GM21390 (cell line): ENCODE data around the gene KLHL7.
"Not testable (repeated sequence)": the region's sequence is repeated elsewhere in the genome, so short reads cannot be mapped to it uniquely, and the experiment has no call there.

Source experiments
- ATAC-seq: cut with Tn5 transposase; IDR thresholded peaks from one replicate; pipeline ENCODE4 v1.9.1; 2021; ENCODE audit not compliant: unreplicated experiment

The KLHL7 gene

DNA sequence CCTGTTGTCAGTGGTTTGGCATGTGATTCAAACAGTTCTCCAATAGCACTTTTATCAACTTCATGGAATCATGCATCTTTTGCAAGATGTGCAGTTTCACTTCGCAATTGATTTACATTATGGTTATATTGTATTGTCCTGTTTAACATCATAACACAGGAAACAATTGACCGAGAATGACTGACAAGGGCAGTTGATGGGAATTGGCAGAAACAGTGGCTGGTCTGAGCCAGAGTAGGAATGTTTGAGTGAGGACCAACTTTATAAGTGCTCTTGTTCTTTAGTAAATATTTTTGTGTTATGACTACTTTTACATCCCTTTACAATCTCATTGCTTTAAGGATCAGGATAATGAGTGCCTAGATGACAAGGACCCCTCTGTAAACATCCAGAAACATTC, 2.2 kb downstream of the KLHL7 start:
- ATAC-seq, result no peak

DNA sequence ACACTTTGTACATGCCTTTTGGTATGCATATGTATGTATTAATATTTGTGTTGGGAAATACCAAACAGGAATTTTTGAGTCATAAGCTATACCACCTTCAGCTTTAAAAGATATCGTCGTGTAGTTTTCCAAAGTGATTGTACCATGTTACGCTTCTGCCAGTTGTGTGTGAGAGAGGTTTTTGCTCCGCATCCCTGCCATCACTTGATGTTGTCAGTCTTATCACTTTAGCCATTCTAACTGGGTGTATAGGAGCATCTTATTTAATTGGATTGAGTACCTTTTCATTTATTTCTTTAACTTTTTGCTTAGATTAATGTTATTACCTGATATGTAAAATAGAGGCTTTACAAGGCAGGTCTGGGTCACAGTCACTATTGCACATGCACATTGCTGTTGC, 3.4 kb downstream of the KLHL7 start:
- ATAC-seq, result no peak

DNA sequence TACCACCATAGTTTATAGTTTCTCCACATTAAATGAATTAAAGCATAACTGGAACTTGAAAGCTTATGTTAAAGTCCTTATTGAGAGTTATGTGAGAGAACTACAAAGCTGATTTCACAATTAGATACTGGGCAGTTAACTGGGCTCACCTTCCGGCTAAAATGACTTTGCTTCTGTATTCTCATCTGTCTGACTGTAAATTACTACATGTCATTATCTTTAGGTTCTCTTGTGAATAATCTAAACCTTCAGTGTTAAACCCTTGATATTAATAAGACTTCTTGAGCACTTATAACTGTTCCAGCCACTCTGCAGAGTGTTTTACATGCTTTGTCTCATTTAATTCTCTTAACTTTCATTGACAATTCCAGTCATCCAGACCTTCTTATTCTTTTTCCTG, 3.9 kb downstream of the KLHL7 start:
- ATAC-seq, result no peak

DNA sequence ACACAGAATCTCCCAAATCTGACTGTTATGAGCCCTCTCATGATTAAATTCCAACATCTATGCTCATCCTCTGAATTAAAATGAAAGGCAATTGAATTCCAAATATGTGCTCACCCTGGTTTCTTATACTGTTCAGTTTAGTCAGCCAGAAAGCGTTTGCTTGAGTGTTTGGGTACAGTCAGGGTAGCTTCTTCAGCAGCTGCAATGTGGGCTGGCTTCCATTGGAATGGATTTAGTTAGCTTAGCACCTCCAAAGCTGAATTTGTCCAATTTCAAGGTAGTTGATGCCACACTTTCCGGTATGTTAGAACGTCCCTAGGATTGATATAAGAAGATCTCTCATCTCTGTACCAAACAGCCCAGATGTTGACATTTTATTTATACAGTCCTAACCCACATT, 9.3 kb downstream of the KLHL7 start:
- ATAC-seq, result no peak

DNA sequence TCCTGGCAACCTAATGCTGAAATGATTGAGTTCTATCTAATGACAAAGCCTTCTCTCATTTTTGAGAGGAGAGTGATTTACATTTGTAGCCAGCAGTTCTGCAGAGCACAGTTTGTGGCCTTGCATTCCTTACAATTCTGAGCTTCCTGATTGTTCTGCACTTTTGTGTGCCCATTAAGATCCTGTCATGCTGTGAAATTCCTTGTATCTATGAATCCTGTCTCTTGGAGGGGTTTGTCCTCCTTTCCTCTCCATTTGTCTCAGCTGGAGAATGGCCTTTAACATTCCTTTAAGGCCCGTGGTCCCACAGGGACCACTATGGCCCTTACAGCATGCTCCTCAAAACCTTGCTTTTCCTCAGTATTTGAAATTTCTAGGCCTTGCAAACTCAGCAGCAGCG, 10.4 kb downstream of the KLHL7 start:
- no peak for ATAC-seq

DNA sequence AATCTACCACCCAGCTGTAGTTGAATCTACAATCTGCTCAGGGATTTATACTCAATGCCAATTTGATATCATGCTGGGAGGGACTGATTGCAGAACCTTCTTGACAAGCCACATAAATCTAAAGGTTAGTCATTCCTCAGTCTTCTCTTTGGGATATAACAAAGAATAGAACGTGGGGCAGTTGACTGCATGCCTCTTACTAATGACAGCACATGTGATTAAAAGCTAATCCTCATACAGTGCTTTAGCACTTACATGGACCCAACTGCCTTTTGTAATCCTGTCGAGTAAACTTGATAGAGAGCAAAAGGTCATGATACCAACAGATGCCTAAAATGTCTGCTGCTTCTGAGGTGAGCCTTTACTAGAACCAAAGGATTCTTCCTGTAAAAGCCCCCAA, 12.3 kb downstream of the KLHL7 start:
- ATAC-seq, result no peak

DNA sequence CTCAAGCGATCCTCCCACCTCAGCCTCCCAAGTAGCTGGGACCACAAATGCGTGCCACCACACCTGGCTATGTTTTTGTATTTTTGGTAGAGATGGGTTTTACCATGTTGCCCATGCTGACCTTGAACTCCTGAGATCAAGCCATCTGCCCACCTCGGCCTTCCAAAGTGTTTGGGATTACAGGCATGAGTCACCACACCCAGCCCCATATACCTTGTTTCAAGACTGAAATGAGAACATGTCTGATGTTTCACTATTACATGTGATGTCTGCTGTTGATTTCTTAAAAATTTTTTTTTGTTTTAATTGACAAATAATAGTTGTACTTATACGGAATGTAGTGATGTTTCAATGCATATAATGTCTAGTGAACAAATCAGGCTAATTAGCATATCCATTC, 14.5 kb downstream of the KLHL7 start:
- no peak for ATAC-seq

DNA sequence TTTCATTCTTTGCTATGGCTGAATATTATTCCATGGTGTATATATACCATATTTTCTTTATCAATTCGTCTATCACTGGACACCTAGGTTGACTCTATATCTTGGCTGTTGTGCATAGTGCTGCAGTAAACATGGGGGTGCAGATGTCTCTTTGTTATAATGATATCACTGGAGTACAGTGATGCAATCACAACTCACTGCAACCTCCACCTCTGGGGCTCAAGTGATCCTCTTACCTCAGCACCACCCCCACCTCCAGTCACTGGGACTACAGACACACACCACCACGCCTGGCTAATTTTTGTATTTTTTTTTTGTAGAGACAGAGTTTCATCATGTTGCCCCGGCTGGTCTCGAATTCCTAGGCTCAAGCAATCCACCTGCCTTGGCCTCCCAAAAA, 15.6 kb downstream of the KLHL7 start:
- no peak for ATAC-seq

DNA sequence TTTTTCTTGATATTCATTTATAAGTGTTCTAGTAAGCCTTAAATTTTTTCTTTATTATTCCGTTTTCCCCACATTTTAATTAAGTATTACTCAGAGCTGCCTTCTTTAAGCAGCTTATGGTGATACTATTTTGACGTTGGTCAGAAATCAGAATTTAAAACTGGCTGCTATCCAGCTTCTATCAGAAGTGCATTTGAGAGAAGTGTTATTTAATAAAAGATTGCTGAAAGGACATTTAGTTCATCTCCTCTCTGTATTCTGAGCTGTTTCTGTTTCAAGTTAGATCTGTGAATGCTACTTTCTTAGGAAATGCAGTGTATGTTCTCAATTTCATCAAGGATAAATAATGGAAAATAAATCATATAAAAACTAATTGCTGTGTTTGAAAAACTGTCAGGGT, 17.4 kb downstream of the KLHL7 start:
- no peak for ATAC-seq

DNA sequence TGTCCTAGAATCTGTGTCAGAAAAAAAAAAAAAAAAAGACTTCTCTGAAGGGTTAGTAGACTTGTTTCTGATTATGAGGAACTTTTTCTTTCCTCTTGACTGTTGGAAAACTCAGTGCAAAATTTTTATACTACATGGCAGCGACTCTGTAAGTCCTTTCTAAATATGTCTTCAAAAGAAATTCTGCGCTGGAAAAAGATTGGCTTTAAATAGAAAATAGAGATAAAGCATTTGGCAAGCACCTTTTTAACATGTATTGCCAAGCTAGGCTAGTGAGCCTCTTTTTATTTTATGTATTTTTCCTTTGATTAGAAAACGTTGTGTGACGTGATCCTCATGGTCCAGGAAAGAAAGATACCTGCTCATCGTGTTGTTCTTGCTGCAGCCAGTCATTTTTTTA, 17.9 kb downstream of the KLHL7 start:
- no peak for ATAC-seq

DNA sequence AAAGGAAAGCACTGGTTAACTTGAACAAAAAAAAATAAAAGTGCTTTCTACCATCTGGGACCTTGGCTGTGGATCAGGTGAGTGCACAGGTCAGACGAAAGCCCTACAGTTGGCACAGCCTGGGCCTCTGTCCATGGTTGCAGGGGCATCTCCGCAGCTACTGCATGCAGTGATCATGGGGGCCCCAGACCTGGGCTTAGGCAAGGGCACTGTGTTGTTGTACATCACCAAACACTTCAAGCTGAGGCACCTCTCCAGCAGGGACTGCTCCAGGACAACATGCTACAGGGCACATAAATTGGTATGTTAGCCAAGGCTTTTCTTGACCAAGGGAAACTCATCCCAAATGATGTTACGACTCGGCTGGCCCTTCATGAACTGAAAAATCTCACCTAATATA, 23.5 kb downstream of the KLHL7 start:
- ATAC-seq, result no peak

DNA sequence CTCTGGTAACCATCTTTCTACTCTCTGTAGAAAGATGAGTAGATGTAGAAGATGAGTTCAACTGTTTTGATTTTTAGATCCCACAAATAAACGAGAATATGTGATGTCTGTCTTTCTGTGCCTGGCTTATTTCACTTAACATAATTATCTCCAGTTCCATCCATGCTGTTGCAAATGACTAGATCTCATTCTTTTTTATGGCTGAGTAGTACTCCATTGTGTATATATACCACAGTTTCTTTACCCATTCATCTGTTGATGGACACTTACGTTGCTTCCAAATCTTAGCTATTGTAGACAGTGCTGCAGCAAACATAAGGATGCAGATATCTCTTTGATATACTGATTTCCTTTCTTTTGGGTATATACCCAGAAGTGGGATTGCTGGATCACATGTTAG, 26.2 kb downstream of the KLHL7 start:
- ATAC-seq, result not testable (repeated sequence)

DNA sequence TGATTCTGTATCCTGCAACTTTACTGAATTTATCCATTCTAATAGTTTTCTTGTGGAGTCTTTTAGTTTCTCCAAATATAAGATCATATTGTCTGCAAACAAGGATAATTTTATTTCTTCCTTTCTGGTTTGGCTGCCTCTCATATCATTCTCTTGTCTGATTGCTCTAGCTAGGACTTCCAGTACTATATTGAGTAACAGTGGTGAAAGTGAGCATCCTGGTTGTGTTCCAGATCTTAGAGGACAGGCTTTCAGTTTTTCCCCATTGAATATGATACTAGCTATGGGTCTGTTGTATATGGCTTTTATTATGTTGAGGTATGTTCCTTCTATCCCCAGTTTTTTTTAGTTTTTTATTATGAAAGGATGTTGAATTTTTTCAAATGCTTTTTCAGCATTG, 28.2 kb downstream of the KLHL7 start:
- ATAC-seq, result no peak

DNA sequence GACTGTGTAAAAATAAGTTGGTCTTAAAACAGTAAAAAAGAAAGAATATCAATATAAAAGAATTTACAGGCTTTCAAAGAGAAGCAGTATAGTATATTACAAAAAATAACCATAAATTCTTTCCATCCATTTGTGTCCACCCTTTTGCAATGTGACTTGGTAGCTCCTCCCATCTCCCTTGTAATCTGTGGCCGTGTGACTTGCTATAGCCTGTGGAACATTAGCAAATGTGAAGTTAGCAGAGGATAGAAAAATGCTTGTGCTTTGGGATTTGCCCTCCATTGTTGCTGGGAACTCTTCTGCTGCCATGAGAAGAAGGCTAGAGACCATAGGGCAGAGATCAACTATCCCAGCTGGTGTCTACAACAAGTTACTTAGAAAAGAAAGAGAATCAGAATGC, 30.2 kb downstream of the KLHL7 start:
- ATAC-seq, result no peak

DNA sequence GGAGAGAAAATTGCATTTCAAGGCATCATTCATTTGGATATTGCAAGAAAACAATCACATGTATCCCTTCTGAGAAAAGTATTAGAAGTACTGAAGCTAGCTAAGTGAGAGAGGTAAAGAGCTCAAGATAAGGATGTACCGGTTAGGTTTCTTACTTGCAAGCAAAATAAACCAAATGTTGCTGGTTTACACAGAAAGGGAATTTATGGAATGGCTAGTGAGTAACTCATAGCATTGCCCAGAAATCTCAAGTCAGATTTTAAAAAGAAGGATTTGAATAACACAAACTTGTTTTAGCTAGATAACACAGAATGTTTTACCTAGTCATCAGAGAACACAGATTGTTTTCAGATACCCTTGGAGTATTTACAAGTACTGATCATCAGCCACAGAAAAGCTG, 30.6 kb downstream of the KLHL7 start:
- ATAC-seq, result no peak

DNA sequence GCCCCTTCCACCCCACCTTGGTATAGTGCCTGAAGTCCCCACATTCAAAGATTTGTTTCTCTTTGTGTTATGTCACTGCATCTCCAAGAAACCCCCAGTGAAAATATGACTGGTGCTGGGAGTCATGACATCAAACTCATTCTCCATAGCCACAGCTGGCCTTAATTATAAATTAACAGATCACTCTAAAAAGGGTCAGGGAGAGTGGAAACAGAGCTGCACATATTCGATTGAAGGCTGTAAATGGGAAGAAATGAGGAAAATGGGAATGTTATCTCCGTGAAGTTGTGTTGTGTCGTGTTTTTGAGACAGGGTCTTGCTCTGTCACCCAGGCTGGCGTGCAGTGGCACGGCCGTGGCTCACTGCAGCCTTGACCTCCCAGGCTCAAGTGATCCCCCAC, 52.1 kb downstream of the KLHL7 start:
- ATAC-seq, result no peak

DNA sequence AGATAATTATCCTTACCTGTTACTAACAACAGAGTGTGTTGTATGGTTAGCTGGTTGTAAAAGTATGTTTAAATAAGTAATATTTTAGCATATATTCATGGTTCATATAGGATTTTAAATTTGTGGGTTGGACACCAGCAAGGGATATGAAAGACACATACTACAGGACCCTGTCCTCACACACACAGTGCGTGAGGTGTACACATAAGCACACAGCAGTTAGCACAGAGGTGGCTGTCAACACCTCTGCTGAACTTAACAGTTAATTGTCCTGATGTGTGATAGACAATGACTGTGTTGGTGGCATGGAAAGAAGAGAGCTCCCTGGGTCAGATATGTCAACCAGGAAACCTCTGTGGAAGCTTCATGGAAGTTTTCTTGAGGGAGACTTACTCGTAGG, 53.0 kb downstream of the KLHL7 start:
- ATAC-seq, result no peak

DNA sequence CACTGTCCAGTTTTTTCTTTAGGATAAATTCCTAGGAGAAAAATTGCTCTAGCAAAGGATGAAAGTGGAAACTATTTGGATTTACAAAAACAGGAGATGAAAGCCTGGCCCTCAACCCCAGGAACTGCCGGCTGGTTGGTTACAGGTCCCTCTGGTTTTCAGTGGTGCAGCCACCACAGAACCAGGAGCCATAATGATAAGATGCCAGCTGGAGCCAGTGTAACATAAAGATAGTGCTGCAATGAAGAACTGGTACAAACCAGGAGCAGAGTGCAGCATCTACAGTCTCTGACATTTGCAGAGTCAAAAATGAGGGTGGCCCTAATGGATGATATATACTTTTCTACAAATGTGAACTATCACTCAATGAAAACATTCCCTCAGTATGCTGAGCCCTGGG, 55.9 kb downstream of the KLHL7 start:
- ATAC-seq, result no peak

DNA sequence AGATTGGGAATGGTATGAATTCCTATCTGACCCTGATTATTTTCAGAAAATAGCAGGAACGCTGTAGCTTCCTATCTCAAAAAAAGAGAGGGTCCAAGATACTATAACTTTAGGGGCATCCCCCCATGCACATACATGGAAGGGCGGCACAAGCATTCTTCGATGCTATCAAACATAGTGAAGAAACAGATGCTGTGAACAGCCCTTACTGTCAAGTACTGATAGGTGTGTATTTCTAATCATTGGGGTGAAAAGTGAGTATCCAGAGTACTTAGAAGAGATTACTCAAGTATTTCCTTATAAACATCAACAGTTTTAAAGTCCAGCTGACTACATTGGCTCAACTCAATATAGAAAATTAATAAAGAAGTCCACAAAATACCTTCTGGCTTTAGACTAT, 59.3 kb downstream of the KLHL7 start:
- ATAC-seq, result no peak

DNA sequence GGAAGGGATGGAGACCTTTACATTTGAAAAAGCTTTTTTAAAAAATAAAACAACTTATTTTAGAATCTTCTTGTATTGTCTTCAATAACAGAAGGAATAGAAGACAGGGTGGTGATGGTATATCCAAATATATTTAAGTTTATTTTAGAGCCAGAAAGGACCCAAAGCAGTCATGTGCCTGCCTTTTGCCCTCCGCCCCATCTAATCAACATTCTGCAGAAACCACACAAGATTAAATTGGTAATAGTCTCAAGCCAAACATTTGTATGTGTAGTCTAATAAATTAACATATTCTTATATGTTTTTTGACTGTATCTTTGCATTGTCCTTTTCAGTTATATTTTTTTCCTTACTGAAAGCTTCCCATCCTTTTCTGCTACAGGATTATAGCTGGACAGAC, 59.7 kb downstream of the KLHL7 start:
- no peak for ATAC-seq

DNA sequence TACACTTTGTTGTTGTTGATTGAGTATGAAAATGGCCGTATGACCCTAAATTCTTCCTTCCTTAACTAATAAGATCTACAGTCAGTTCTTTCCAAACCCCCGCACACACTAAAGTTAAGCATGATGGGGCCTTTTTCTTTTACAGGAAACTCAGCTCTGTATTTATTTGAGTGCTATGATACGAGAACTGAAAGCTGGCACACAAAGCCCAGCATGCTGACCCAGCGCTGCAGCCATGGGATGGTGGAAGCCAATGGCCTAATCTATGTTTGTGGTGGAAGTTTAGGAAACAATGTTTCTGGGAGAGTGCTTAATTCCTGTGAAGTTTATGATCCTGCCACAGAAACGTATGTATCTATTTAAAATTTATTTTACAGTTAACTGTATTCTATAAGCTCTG, 62.1 kb downstream of the KLHL7 start:
- ATAC-seq, result no peak

DNA sequence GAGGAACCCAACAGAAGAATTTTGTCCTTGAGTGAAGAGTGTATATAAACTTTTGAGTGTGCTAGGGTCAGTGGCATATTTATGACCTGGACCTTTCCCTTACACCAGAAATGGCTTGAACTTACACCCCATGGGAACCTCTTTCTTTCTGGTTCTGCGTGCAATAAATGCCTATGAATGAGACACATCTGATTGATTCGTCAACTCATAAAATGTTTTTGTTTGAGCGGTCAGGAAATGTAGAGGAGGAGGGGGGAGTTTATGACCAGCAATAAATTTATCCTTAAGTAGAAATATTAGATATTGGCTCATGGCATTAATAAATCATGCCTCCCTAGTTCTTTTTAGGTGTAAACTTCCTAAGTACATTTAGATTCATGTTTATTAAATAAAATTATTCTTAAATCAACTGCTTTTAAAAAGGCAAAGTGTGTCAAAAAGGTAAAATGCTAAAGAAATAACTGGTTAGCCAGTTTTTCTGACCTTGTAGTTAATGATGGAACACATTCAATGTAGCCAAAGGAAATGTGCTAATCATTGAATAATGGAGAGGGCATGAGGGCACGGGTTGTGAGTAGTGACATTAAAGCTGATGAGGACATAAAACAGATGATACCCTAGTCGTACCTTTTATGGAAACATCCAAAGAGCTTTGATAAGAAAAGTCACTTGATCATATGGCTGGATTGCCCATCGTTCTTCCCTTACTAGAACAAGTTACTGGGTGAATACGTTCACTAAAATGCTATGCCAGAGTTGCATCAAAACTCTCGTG, 62.7 kb downstream of the KLHL7 start:
- ATAC-seq, result no peak

DNA sequence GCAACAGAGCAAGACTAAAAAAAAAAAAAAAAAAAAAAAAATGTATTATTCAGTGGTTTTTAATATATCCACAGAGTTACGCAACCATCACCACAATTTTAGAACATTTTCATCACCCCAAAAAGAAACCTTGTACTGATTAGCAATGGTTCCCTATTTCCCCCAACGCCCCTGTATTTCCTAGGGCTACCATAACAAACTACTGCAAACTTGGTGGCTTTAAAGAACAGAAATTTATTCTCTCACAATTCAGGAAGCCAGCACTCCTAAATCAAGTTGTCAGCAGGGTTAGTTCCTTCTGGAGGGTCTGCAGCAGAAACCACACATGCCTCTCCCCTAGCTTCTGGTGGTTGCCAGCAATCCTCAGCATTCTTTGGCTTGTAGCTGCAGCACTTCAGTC, 70.4 kb downstream of the KLHL7 start:
- no peak for ATAC-seq
